ENCODE results near the gene JMJD7.

DNA sequence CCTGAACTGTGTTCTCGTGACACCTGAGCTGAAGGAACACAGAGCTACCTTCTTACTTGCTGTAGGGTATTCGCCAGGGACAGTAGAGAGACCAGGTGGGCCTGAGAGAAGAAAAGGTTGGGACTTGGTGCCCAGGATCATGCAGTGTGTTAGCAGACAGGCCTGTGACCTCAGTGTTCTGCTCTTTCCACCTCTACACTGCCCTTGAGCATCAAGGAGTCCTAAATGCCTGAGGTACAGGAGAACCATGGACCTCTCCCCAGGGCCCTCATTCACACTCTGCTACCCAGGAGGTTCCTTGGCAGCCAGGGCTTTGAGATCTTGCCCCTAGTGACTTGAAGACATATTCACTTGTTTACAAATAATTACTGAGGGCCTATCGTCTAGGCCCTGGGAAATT is 22.2 kb upstream of the JMJD7 start:
- no peak for TF ChIP-seq ZBTB17 (CRISPR knock-in tag; IDR thresholded peaks at IDR 0.05)
- TF ChIP-seq, protein P1, sequence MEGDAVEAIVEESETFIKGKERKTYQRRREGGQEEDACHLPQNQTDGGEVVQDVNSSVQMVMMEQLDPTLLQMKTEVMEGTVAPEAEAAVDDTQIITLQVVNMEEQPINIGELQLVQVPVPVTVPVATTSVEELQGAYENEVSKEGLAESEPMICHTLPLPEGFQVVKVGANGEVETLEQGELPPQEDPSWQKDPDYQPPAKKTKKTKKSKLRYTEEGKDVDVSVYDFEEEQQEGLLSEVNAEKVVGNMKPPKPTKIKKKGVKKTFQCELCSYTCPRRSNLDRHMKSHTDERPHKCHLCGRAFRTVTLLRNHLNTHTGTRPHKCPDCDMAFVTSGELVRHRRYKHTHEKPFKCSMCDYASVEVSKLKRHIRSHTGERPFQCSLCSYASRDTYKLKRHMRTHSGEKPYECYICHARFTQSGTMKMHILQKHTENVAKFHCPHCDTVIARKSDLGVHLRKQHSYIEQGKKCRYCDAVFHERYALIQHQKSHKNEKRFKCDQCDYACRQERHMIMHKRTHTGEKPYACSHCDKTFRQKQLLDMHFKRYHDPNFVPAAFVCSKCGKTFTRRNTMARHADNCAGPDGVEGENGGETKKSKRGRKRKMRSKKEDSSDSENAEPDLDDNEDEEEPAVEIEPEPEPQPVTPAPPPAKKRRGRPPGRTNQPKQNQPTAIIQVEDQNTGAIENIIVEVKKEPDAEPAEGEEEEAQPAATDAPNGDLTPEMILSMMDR (IDR thresholded peaks at IDR 0.05 in 2 of 3, conservative IDR thresholded peaks at IDR 0.05 in 1 of 3; ENCODE audit: insufficient read depth in 2 of 3, low read depth in 1 of 3, low read length in 3 of 3), result no peak
- no peak for TF ChIP-seq NBN (IDR thresholded peaks at IDR 0.05; ENCODE audit: low read depth)
- no peak for TF ChIP-seq POLR2A (conservative IDR thresholded peaks at IDR 0.05)
- no peak for TF ChIP-seq ZNF324 (CRISPR knock-in tag; IDR thresholded peaks at IDR 0.05)
